SIG-M5 treated with dmso at 0.1 percent for 504 hours (cell line): ENCODE results near the gene KMT5C.

Experiments used
- DNase-seq: peaks from one replicate; lab custom pipeline; 2025; ENCODE audit not compliant: unreplicated experiment; lab: John Stamatoyannopoulos, UW

KMT5C gene

GRCh38 chr19:55365245-55365644, 25.6 kb downstream of the KMT5C start:
- no peak for DNase-seq

GRCh38 chr19:55365964-55366363, 26.3 kb downstream of the KMT5C start:
- DNase-seq: no peak

- DNase-seq: no peak
Observed at GRCh38 chr19:55366790-55367189, 27.1 kb downstream of the KMT5C start.

- DNase-seq: no peak
Observed at GRCh38 chr19:55368106-55368505, 28.4 kb downstream of the KMT5C start.

- no peak for DNase-seq
Observed at GRCh38 chr19:55368701-55369563, 29.3 kb downstream of the KMT5C start.

GRCh38 chr19:55369653-55370304, 30.1 kb downstream of the KMT5C start:
- DNase-seq: no peak

- no peak for DNase-seq
Observed at GRCh38 chr19:55370305-55370988, 30.8 kb downstream of the KMT5C start, which contains the start of gene IL11. IL11 (minus strand) TSS chr19:55370463; CDS start chr19:55370310, 153 bp downstream.

- no peak for DNase-seq
Observed at GRCh38 chr19:55372316-55373081, 32.8 kb downstream of the KMT5C start.

GRCh38 chr19:55373306-55373992, 33.8 kb downstream of the KMT5C start:
- no peak for DNase-seq

GRCh38 chr19:55373993-55374757, 34.5 kb downstream of the KMT5C start:
- no peak for DNase-seq

- no peak for DNase-seq
Observed at GRCh38 chr19:55376241-55376933, 36.7 kb downstream of the KMT5C start, which contains the start of gene TMEM190. TMEM190 (plus strand) TSS chr19:55376826; CDS start chr19:55376854, 28 bp downstream.

GRCh38 chr19:55377356-55378131, 37.9 kb downstream of the KMT5C start:
- no peak for DNase-seq

GRCh38 chr19:55379174-55379573, 39.5 kb downstream of the KMT5C start:
- DNase-seq: no peak

GRCh38 chr19:55382013-55382412, 42.3 kb downstream of the KMT5C start:
- DNase-seq: no peak

GRCh38 chr19:55382522-55383054, 42.9 kb downstream of the KMT5C start:
- DNase-seq: no peak

- DNase-seq: peak; percentile 55
Observed at GRCh38 chr19:55383279-55384130, 43.8 kb downstream of the KMT5C start.
